ENCODE measurements around the gene IMMP2L. TPM values are rescaled to one million over a fixed set of nuclear protein-coding genes. Genes with fewer than 3 reads are reported as not detected.

IMMP2L gene
- total and polyA plus RNA-seq, 2 of the 8 experiments (the other 6 are each of a cell fraction or from before 2014, with no cell fraction given), result 2.3 to 10.1 TPM

GRCh38 chr7:111255576-111255975, 306.7 kb downstream of the IMMP2L start:
- no peak overlapping the region for H3K4me2 ChIP-seq (ENCODE audit: insufficient read depth in 1 of 2, low read depth in 2 of 2, low read length in 2 of 2)
- H4K91ac ChIP-seq (replicated peaks; ENCODE audit: insufficient read length, low read length), result no peak overlapping the region
- no peak overlapping the region for H4K8ac ChIP-seq (ENCODE audit: extremely low read depth, insufficient read depth, low read length)
- no peak overlapping the region for H2BK120ac ChIP-seq (replicated peaks; ENCODE audit: low read depth, low read length)
- no peak overlapping the region for H3K4me3 ChIP-seq (ENCODE audit: extremely low read depth in 1 of 4, insufficient read depth in 2 of 4, low read depth in 3 of 4, low read length in 4 of 4)
- H2BK15ac ChIP-seq (ENCODE audit: low read length), result no peak overlapping the region
- no peaks in the 10 kb centered on the region for H3K79me2 ChIP-seq (ENCODE audit: control insufficient read depth in 1 of 2, insufficient read depth in 2 of 2, low read length in 2 of 2)
- H4K20me1 ChIP-seq (replicated peaks in 1 of 2; ENCODE audit: control insufficient read depth in 1 of 2, insufficient read depth in 2 of 2, low read length in 2 of 2), result no peaks in the 10 kb centered on the region
- no peak overlapping the region for H2BK5ac ChIP-seq (ENCODE audit: low read depth, low read length)
- H3K4me1 ChIP-seq (replicated peaks in 1 of 4; ENCODE audit: control insufficient read depth in 3 of 4, insufficient read depth in 4 of 4, low read length in 3 of 4), result no peaks in the 10 kb centered on the region
- no peak overlapping the region for H3K56ac ChIP-seq (replicated peaks; ENCODE audit: insufficient read length, low read depth, low read length)
- no peak overlapping the region for H3K14ac ChIP-seq (ENCODE audit: insufficient read length)
- no peak overlapping the region for H2AFZ ChIP-seq (ENCODE audit: low read length)
- no peak overlapping the region for H3K27ac ChIP-seq (ENCODE audit: low read depth, low read length)
- FAIRE-seq (no peak), DNase-seq (ENCODE audit: low read depth in 1 of 2, low spot score in 2 of 2) (no peak)
- H3K23me2 ChIP-seq (ENCODE audit: low read depth, low read length), result no peaks in the 10 kb centered on the region; the same call in 1 of the 2 replicates
- H3K9ac ChIP-seq (replicated peaks in 1 of 4; ENCODE audit: extremely low read depth in 1 of 4, low read depth in 3 of 4, low read length in 3 of 4), result no peak overlapping the region
- H3K18ac ChIP-seq (ENCODE audit: extremely low read depth, low read length), result no peak overlapping the region
- no peaks in the 10 kb centered on the region for H3K27me3 ChIP-seq (replicated peaks in 1 of 4; ENCODE audit: control insufficient read depth in 3 of 4, extremely low read depth in 1 of 4, insufficient read depth in 3 of 4, low read length in 3 of 4)
- H2BK12ac ChIP-seq (ENCODE audit: low read depth, low read length), result no peak overlapping the region
- no peaks in the 10 kb centered on the region for H3K36me3 ChIP-seq (ENCODE audit: control insufficient read depth in 2 of 4, insufficient read depth in 4 of 4, low read length in 3 of 4)
- no peak overlapping the region for H2AK5ac ChIP-seq (ENCODE audit: low read depth, low read length)
- no peak overlapping the region for H3K23ac ChIP-seq (ENCODE audit: insufficient read length)
- CTCF ChIA-PET (ENCODE audit: partially characterized antibody), result no interaction called here
- H3K9me3 ChIP-seq (ENCODE audit: insufficient read depth in 2 of 2, low read depth in 1 of 2, low read length in 1 of 2), result no peaks in the 10 kb centered on the region
- H3K79me1 ChIP-seq (ENCODE audit: low read depth, low read length), result no peaks in the 10 kb centered on the region
- no peak overlapping the region for H4K5ac ChIP-seq (ENCODE audit: insufficient read length, low read depth, low read length)
- no peak overlapping the region for H2BK20ac ChIP-seq (ENCODE audit: low read length)
- no peak overlapping the region for H3K4ac ChIP-seq (replicated peaks; ENCODE audit: insufficient read length, low read depth, low read length)
- POLR2A ChIA-PET (ENCODE audit: partially characterized antibody), result no interaction called here
- TF ChIP-seq CHD7 (IDR thresholded peaks at IDR 0.05; ENCODE audit: insufficient replicate concordance, low read length), result no peak

All from H1 (cell line).